ENCODE data around the gene NUP85. TPM values are rescaled to one million over a fixed set of nuclear protein-coding genes. Genes with fewer than 3 reads are reported as not detected.
"Not testable (repeated sequence)": the region's sequence is repeated elsewhere in the genome, so short reads cannot be mapped to it uniquely, and the experiment has no call there.

Gene NUP85
- polyA plus RNA-seq, 1 donor from 2014 or later = 32.3 TPM

GRCh38 chr17:75182569-75183436 is 22.7 kb upstream of the NUP85 start, which contains the start of gene SUMO2:
Gene SUMO2 (minus strand): TSS chr17:75182959. CDS start chr17:75182834, 125 bp downstream.
- H3K4me3 Mint-ChIP-seq = peak within 1 kb of the TSS; percentile 86 to 95 (median 92)
- H3K27ac Mint-ChIP-seq = peak within 1 kb of the TSS; percentile 88 to 98 (median 97)
- peaks cover 18 to 22% (median 21%) of the 10 kb centered on the region in 3 donors for H3K4me1 Mint-ChIP-seq
- no peaks in the 10 kb centered on the region for H3K9me3 Mint-ChIP-seq
- no peaks in the 10 kb centered on the region for H3K36me3 Mint-ChIP-seq
- H3K27me3 Mint-ChIP-seq = no peaks in the 10 kb centered on the region

GRCh38 chr17:75183999-75184884 is 21.2 kb upstream of the NUP85 start:
- H3K9me3 Mint-ChIP-seq = no peaks in the 10 kb centered on the region
- peaks cover 18 to 25% (median 21%) of the 10 kb centered on the region in 3 donors for H3K4me1 Mint-ChIP-seq
- no peaks in the 10 kb centered on the region for H3K27me3 Mint-ChIP-seq
- H3K4me3 Mint-ChIP-seq = peak overlapping the region; percentile 58 to 94 (median 82)
- H3K36me3 Mint-ChIP-seq = no peaks in the 10 kb centered on the region
- H3K27ac Mint-ChIP-seq = peak overlapping the region; percentile 75 to 91 (median 88)

DNA sequence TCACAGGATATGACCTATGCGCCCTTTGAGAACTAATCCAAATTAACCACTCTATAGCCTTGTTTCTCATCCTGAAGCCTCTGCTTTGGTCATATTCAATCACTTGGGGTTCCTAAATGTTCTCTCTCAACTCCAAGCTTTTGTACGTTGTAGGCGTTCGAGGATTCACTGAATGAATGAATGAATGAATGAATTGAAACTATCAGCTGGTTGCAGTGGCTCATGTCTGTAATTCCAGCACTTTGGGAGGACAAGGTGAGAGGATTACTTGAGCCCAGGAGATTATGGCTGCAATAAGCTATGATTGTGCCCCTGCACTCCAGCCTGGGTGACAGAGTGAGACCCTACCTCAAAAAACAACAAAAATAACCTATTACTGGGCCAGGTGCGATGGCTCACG is 16.9 kb upstream of the NUP85 start:
- no peak overlapping the region for H3K27ac Mint-ChIP-seq
- H3K4me1 Mint-ChIP-seq = peaks cover 3 to 10% (median 10%) of the 10 kb centered on the region in 3 donors
- H3K27me3 Mint-ChIP-seq = no peaks in the 10 kb centered on the region
- no peaks in the 10 kb centered on the region for H3K36me3 Mint-ChIP-seq
- peak overlapping the region in 1 of 4 donors; percentile 48 for H3K4me3 Mint-ChIP-seq
- H3K9me3 Mint-ChIP-seq = no peaks in the 10 kb centered on the region

DNA sequence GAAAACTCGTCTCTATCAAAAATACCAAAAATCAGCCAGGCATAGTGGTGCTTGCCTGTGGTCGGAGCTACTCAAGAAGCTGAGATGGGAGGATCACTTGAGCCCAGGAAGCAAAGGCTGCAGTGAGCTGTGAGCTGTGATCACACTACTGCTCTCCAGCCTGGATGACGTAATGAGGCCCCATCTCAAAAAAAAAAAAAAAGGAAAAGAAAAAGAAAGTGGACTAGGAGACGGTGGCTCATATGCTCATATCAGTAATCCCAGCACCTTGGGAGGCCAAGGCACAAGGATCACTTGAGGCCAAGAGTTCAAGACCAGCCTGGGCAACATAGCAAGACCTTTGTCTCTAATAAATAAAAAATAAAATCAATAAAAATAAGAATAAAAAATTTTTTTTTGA is 13.9 kb upstream of the NUP85 start:
- Mint-ChIP-seq H3K36me3 (no peaks in the 10 kb centered on the region), H3K4me3 (no peak overlapping the region), H3K27ac (no peak overlapping the region), H3K4me1 (peaks cover 0 to 6% (median 2%) of the 10 kb centered on the region in 3 donors), H3K9me3 (no peaks in the 10 kb centered on the region), H3K27me3 (no peaks in the 10 kb centered on the region)

- H3K27me3 Mint-ChIP-seq = no peaks in the 10 kb centered on the region
- no peak overlapping the region for H3K4me3 Mint-ChIP-seq
- no peaks in the 10 kb centered on the region for H3K36me3 Mint-ChIP-seq
- no peak overlapping the region for H3K27ac Mint-ChIP-seq
- no peaks in the 10 kb centered on the region for H3K9me3 Mint-ChIP-seq
- H3K4me1 Mint-ChIP-seq = no peaks in the 10 kb centered on the region
Observed at GRCh38 chr17:75194879-75195278, 10.6 kb upstream of the NUP85 start.

DNA sequence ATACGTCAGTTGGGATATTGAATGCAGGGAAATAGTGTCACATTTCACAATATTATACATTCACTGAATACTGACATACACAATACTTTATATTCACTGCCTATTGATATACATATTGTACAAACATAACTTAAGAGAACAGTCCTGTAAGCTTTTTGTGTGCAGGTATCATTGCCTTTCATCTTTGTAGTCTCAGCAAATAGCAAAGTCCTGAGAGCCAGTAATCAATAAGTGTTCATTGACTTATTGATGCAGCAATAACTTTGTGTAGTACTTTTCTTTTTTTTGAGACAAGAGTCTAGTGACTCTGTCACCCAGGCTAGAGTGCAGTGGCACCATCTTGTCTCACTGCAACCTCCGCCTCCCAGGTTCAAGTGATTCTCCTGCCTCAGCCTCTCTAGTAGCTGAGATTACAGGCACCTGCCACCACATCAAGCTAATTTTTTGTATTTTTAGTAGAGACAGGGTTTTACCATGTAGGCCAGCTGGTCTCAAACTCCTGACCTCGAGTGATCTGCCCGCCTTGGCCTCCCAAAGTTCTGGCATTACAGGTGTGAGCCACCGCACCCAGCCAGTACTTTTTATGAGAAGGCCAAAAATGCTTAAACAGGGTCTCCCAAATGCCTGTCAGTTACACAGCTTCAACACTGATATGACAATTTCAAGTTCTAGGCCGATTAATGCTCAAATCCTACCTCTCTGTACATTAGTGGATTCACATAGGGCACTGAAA is 5.4 kb upstream of the NUP85 start:
- H3K27ac Mint-ChIP-seq = no peak overlapping the region
- H3K36me3 Mint-ChIP-seq = no peaks in the 10 kb centered on the region
- H3K9me3 Mint-ChIP-seq = no peaks in the 10 kb centered on the region
- no peak overlapping the region for H3K4me3 Mint-ChIP-seq
- H3K4me1 Mint-ChIP-seq = peaks cover 5 to 12% (median 6%) of the 10 kb centered on the region in 3 donors
- no peaks in the 10 kb centered on the region for H3K27me3 Mint-ChIP-seq

DNA sequence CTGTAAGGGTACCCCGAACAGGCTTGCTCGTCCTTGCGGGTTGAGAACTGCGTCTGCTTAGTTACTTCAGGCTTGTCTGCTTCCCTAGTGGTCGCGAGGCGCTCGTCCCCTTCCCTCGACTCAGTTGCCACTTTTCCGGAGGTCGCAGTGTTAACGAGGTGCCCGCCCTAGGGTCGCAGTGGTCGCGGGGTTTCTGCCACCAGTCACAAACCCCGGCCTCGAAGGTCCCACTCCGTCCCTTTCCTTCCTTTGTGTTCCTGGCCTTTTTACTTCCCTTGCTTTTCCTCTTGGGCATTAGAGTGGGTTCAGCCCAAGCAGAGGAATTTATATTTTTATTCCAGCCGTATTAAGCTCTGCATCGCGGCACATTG is 299 bp downstream of the NUP85 start:
- Mint-ChIP-seq H3K27me3 (no peaks in the 10 kb centered on the region), H3K4me3 (peak overlapping the region; percentile 94 to 98 (median 96)), H3K4me1 (peaks cover 10 to 23% (median 15%) of the 10 kb centered on the region in 3 donors), H3K27ac (peak overlapping the region; percentile 96 to 99 (median 98)), H3K9me3 (no peaks in the 10 kb centered on the region), H3K36me3 (no peaks in the 10 kb centered on the region)

GRCh38 chr17:75207050-75207407 is 1.6 kb downstream of the NUP85 start:
- peak overlapping the region in 2 of 3 donors; percentile 42 to 99 for H3K27ac Mint-ChIP-seq
- H3K4me1 Mint-ChIP-seq = peaks cover 7 to 17% (median 11%) of the 10 kb centered on the region in 3 donors
- not testable (repeated sequence) for H3K9me3 Mint-ChIP-seq, H3K27me3 Mint-ChIP-seq, H3K36me3 Mint-ChIP-seq
- peak overlapping the region; percentile 94 to 98 (median 96) for H3K4me3 Mint-ChIP-seq

DNA sequence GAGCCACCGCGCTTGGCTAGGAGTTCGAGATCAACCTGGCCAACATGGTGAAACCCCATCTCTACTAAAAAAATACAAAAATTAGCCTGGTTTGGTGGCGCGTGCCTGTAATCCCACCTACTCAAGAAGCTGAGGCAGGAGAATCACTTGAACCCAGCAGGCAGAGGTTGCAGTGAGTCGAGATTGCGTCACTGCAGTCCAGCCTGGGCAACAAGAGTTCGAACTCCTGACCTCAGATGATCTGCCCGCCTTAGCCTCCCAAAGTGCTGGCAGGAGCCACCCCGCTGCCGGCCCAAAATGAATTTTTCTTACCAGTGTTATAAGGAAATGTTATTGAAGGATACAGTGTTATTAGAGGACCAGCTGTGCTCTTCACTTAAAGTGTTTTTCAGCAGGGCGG is 2.3 kb downstream of the NUP85 start:
- Mint-ChIP-seq H3K9me3 (no peaks in the 10 kb centered on the region), H3K4me1 (peaks cover 7 to 17% (median 11%) of the 10 kb centered on the region in 3 donors), H3K27me3 (no peaks in the 10 kb centered on the region), H3K27ac (peak overlapping the region in 2 of 3 donors; percentile 42 to 59), H3K36me3 (no peaks in the 10 kb centered on the region), H3K4me3 (peak overlapping the region in 2 of 4 donors; percentile 57 to 96)

GRCh38 chr17:75208161-75208560 is 2.7 kb downstream of the NUP85 start:
- peak overlapping the region in 2 of 3 donors; percentile 42 to 59 for H3K27ac Mint-ChIP-seq
- H3K36me3 Mint-ChIP-seq = no peaks in the 10 kb centered on the region
- H3K4me1 Mint-ChIP-seq = peaks cover 7 to 17% (median 11%) of the 10 kb centered on the region in 3 donors
- no peaks in the 10 kb centered on the region for H3K27me3 Mint-ChIP-seq
- H3K4me3 Mint-ChIP-seq = peak overlapping the region in 2 of 4 donors; percentile 57 to 96
- H3K9me3 Mint-ChIP-seq = no peaks in the 10 kb centered on the region

GRCh38 chr17:75209061-75209460 is 3.6 kb downstream of the NUP85 start:
- H3K36me3 Mint-ChIP-seq = no peaks in the 10 kb centered on the region

GRCh38 chr17:75218131-75218530 is 12.7 kb downstream of the NUP85 start:
- H3K4me3 Mint-ChIP-seq = no peak overlapping the region
- no peak overlapping the region for H3K27ac Mint-ChIP-seq
- H3K4me1 Mint-ChIP-seq = peaks cover 0 to 1% (median 0%) of the 10 kb centered on the region in 3 donors
- H3K9me3 Mint-ChIP-seq = no peaks in the 10 kb centered on the region
- no peaks in the 10 kb centered on the region for H3K27me3 Mint-ChIP-seq
- peaks cover 11% of the 10 kb centered on the region for H3K36me3 Mint-ChIP-seq

More at GRCh38 chr17:75209061-75209460, 3.6 kb downstream of the NUP85 start:
- Mint-ChIP-seq H3K27ac (peak overlapping the region in 1 of 3 donors; percentile 28), H3K4me3 (peak overlapping the region in 2 of 4 donors; percentile 32 to 41), H3K4me1 (peaks cover 7 to 12% (median 11%) of the 10 kb centered on the region in 3 donors), H3K9me3 (no peaks in the 10 kb centered on the region), H3K27me3 (no peaks in the 10 kb centered on the region)

DNA sequence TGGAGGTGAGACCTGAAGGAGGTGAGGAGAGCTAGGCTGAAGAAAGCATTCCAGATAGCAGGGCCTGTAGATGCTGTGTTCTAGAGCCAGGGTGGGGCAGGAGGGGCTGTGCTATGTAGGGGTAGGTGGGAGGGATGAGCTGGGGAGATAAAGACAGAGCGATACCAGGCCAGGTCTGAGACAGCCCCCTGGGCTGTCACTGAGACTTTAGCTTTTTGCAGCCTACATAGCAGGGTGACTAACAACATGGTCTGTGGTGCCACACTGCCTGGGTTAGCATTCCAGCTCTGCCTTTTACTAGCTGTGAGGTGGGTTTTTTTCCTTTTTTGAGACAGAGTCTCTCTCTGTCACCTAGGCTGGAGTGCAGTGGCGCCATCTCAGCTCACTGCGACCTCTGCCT is 14.3 kb downstream of the NUP85 start:
- H3K27ac Mint-ChIP-seq = no peak overlapping the region
- peaks cover 9% of the 10 kb centered on the region for H3K36me3 Mint-ChIP-seq
- H3K4me3 Mint-ChIP-seq = no peak overlapping the region
- no peaks in the 10 kb centered on the region for H3K9me3 Mint-ChIP-seq
- peaks cover 0 to 1% (median 0%) of the 10 kb centered on the region in 3 donors for H3K4me1 Mint-ChIP-seq
- no peaks in the 10 kb centered on the region for H3K27me3 Mint-ChIP-seq

- H3K4me1 Mint-ChIP-seq = no peaks in the 10 kb centered on the region
Observed at GRCh38 chr17:75225016-75225415, 19.5 kb downstream of the NUP85 start.

More at GRCh38 chr17:75225016-75225415, 19.5 kb downstream of the NUP85 start:
- Mint-ChIP-seq H3K9me3 (no peaks in the 10 kb centered on the region), H3K27me3 (no peaks in the 10 kb centered on the region), H3K27ac (peak overlapping the region in 1 of 3 donors; percentile 13), H3K4me3 (no peak overlapping the region), H3K36me3 (peaks cover 1% of the 10 kb centered on the region)
